Testis (tissue), 2 donors: ENCODE measurements around the gene MPG.

ENCODE experiments used
- POLR2A ChIP-seq: fragments of 450-650 bp; IDR thresholded peaks from one replicate; pipeline ENCODE4 v1.6.1; 2017; ENCODE audit warnings: antibody characterized with exemption, mild to moderate bottlenecking, moderate library complexity
- TF ChIP-seq, protein P1 (sequence below), 3 experiments: fragments of 450-650 bp in 2 of 3; fragments of 200-600 bp in 1 of 3; sonication (generic) in 1 of 3; IDR thresholded peaks; one replicate each; pipeline ENCODE4 v1.5.1; 2016 to 2019; ENCODE audit warnings: antibody characterized with exemption in 3 of 3, mild to moderate bottlenecking in 2 of 3, moderate library complexity in 1 of 3

DNA sequence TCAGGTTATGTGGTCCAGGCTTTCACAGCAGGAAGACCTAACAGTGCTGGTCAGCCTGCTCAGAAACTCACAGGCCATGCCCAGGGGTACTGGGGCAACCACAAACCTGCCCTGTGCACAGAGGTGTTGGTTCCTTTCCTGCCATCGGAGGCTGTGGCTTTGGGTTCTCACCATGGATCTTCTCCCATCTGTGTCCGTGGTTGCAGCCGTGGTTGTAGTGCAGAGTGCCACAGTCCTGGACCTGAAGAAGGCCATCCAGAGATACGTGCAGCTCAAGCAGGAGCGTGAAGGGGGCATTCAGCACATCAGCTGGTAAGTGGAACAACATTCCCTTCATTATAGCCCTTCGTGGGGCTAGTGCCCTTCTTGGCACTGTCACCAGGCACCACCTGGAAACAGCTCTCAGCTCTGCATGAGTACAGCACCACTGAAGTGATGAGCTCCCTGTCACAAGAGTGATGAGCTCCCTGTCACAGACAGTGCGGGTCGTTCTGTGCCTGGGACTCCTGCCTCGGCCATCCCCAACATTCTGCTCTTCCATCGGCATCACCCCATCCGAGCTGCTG lies 22.4 kb upstream of the MPG start:
- TF ChIP-seq, protein P1, sequence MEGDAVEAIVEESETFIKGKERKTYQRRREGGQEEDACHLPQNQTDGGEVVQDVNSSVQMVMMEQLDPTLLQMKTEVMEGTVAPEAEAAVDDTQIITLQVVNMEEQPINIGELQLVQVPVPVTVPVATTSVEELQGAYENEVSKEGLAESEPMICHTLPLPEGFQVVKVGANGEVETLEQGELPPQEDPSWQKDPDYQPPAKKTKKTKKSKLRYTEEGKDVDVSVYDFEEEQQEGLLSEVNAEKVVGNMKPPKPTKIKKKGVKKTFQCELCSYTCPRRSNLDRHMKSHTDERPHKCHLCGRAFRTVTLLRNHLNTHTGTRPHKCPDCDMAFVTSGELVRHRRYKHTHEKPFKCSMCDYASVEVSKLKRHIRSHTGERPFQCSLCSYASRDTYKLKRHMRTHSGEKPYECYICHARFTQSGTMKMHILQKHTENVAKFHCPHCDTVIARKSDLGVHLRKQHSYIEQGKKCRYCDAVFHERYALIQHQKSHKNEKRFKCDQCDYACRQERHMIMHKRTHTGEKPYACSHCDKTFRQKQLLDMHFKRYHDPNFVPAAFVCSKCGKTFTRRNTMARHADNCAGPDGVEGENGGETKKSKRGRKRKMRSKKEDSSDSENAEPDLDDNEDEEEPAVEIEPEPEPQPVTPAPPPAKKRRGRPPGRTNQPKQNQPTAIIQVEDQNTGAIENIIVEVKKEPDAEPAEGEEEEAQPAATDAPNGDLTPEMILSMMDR (IDR thresholded peaks at IDR 0.05): no peak
- no peak for TF ChIP-seq POLR2A
